DND-41 (cell line): ENCODE measurements around the gene RUNX1.

Experiments
- ATAC-seq: fragments of 200-7000 bp; cut with Tn5 transposase; 3 replicates; pipeline ENCODE4 v1.9.1; 2021; ENCODE audit warnings: low read depth; ENCODE audit not compliant: insufficient read depth
- DNase-seq: peaks from one replicate; pipeline ENCODE4 v3.0.0-alpha.2; 2020
- H2AFZ ChIP-seq: 2 replicates; pipeline ENCODE4 v1.6.0; 2012; ENCODE audit warnings: low read depth, low read length
- H3K27ac ChIP-seq: 2 replicates; pipeline ENCODE4 v1.5.1; 2012; ENCODE audit warnings: low read length, inconsistent platforms
- H3K27me3 ChIP-seq: fragments of 200-600 bp; sonication (generic); 2 replicates; pipeline ENCODE4 v1.6.0; 2012; ENCODE audit warnings: low read length, mild to moderate bottlenecking, inconsistent platforms; ENCODE audit not compliant: insufficient read depth, poor library complexity
- H3K36me3 ChIP-seq: 2 replicates; pipeline ENCODE4 v1.5.1; 2012; ENCODE audit warnings: low read length, inconsistent platforms; ENCODE audit not compliant: insufficient read depth
- H3K4me1 ChIP-seq: 2 replicates; pipeline ENCODE4 v1.5.1; 2012; ENCODE audit warnings: mild to moderate bottlenecking, low read length; ENCODE audit not compliant: insufficient read depth
- H3K4me2 ChIP-seq: 2 replicates; pipeline ENCODE4 v1.6.0; 2012; ENCODE audit warnings: mild to moderate bottlenecking, moderate library complexity, low read length, inconsistent platforms; ENCODE audit not compliant: insufficient read depth
- H3K4me3 ChIP-seq, 2 experiments: fragments of 200-600 bp in 1 of 2; shearing (Covaris generic) in 1 of 2; 2 replicates each; pipeline ENCODE4 v1.5.1; 2012 to 2016; ENCODE audit warnings: inconsistent platforms in 2 of 2, low read length in 2 of 2, mild to moderate bottlenecking in 2 of 2, low read depth in 1 of 2, moderate library complexity in 1 of 2
- H3K79me2 ChIP-seq: 2 replicates; pipeline ENCODE4 v1.6.0; 2012; ENCODE audit warnings: low read length, inconsistent platforms; ENCODE audit not compliant: insufficient read depth
- H3K9ac ChIP-seq: 2 replicates; pipeline ENCODE4 v1.6.0; 2012; ENCODE audit warnings: low read depth, mild to moderate bottlenecking, inconsistent platforms, low read length, moderate library complexity
- H3K9me3 ChIP-seq: 2 replicates; pipeline ENCODE4 v1.5.1; 2012; ENCODE audit warnings: low read length, moderate library complexity, mild to moderate bottlenecking, inconsistent platforms; ENCODE audit not compliant: insufficient read depth, severe bottlenecking
- H4K20me1 ChIP-seq: 2 replicates; pipeline ENCODE4 v1.6.0; 2012; ENCODE audit warnings: low read length; ENCODE audit not compliant: insufficient read depth
- CTCF ChIP-seq: IDR thresholded peaks from 2 replicates; pipeline ENCODE4 v1.5.1; 2012; ENCODE audit warnings: borderline replicate concordance, low read length, moderate library complexity, mild to moderate bottlenecking; ENCODE audit not compliant: poor library complexity, severe bottlenecking; ENCODE audit errors: extremely low read depth
- EZH2 ChIP-seq: IDR thresholded peaks from 3 replicates; pipeline ENCODE4 v1.6.1; 2012; ENCODE audit warnings: borderline replicate concordance, low read depth, mild to moderate bottlenecking, moderate library complexity, low read length, inconsistent platforms; ENCODE audit not compliant: severe bottlenecking

Gene RUNX1

GRCh38 chr21:35020436-35020835 lies 28.7 kb downstream of the RUNX1 start:
- Histone ChIP-seq H4K20me1 (peaks cover 24% of the 10 kb centered on the region), H3K9me3 (no peaks in the 10 kb centered on the region), H3K9ac (no peak overlapping the region), H3K4me2 (no peak overlapping the region), H2AFZ (no peak overlapping the region), H3K36me3 (peaks cover 85% of the 10 kb centered on the region), H3K4me3 (no peak overlapping the region), H3K27me3 (no peaks in the 10 kb centered on the region), H3K27ac (peak overlapping the region; percentile 28; the same call in 1 of the 2 replicates), H3K4me1 (peaks cover 93% of the 10 kb centered on the region), H3K79me2 (peaks cover 99% of the 10 kb centered on the region)
- ATAC-seq (no peak), DNase-seq (no peak)
- TF ChIP-seq CTCF: no peak

GRCh38 chr21:35019631-35020032 lies 29.5 kb downstream of the RUNX1 start:
- peaks cover 99% of the 10 kb centered on the region for H3K79me2 ChIP-seq
- peaks cover 24% of the 10 kb centered on the region for H4K20me1 ChIP-seq
- TF ChIP-seq CTCF (no peak), EZH2 (no peak)
- no peak overlapping the region for H3K9ac ChIP-seq
- no peaks in the 10 kb centered on the region for H3K27me3 ChIP-seq
- peak overlapping the region; percentile 38 for H3K27ac ChIP-seq
- ATAC-seq: no peak
- no peak for DNase-seq
- peaks cover 86% of the 10 kb centered on the region for H3K36me3 ChIP-seq
- H3K4me1 ChIP-seq: peaks cover 93% of the 10 kb centered on the region
- H3K9me3 ChIP-seq: no peaks in the 10 kb centered on the region
- H3K4me2 ChIP-seq: no peak overlapping the region
- no peak overlapping the region for H2AFZ ChIP-seq
- no peak overlapping the region for H3K4me3 ChIP-seq

- Histone ChIP-seq H3K27me3 (no peaks in the 10 kb centered on the region), H4K20me1 (peaks cover 16% of the 10 kb centered on the region; the same call in 1 of the 2 replicates), H3K27ac (peak overlapping the region; percentile 94), H3K4me2 (no peak overlapping the region; the same call in 1 of the 2 replicates), H3K79me2 (peaks cover 100% of the 10 kb centered on the region), H3K4me3 (no peak overlapping the region), H3K4me1 (peaks cover 97% of the 10 kb centered on the region), H3K9ac (no peak overlapping the region; the same call in 1 of the 2 replicates), H2AFZ (no peak overlapping the region), H3K36me3 (peaks cover 72% of the 10 kb centered on the region), H3K9me3 (no peaks in the 10 kb centered on the region)
- TF ChIP-seq CTCF: no peak
- TF ChIP-seq EZH2: no peak
- DNase-seq (no peak), ATAC-seq (no peak)
These were observed 31.8 kb downstream of the RUNX1 start for GRCh38 chr21:35017256-35017655.
